HG02840 (cell line): ENCODE results near the gene TOM1L1.

Source experiments
- ATAC-seq: cut with Tn5 transposase; IDR thresholded peaks from one replicate; pipeline ENCODE4 v1.9.1; 2021; ENCODE audit warnings: mild to moderate bottlenecking, moderate library complexity, moderate number of reproducible peaks; ENCODE audit not compliant: unreplicated experiment, low FRiP score

Gene TOM1L1

GRCh38 chr17:54980375-54980774, 79.7 kb downstream of the TOM1L1 start:
- no peak for ATAC-seq

GRCh38 chr17:54982399-54982798, 81.7 kb downstream of the TOM1L1 start:
- ATAC-seq = no peak

DNA sequence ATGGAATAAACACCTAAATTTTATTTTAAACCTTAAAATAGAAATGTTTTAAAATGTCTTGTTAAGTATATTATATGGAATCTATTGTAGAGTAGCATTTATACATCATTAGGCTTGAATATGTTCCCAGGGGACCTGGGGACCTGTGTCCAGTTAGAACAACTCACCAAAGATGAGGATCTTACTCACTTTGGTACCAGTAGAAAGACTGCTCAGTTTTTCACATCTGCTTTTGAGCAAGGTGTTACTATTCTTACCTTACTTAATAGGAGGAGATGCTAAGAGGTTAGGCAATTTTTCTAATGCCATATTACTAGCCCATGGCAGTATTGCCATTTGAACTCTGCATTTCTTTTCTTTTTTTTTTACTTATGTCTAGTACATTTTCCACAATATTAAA, 82.6 kb downstream of the TOM1L1 start:
- ATAC-seq = no peak

GRCh38 chr17:54985476-54985875, 84.8 kb downstream of the TOM1L1 start:
- no peak for ATAC-seq

DNA sequence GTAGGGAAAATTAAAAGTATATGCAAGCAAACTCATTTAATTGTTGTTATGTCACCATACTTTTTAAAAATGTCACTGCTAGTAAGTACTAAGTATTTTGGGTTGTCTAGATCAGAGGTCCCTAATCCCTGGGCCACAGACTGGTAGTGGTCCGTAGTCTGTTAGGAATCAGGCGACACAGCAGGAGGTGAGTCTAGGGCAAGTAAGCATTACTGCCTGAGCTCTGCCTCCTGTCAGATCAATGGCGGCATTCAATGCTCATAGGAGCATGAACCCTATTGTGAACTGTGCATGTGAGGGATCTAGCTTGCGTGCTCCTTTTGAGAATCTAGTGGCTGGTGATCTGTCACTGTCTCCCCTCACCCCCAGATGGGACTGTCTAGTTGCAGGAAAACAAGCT, 89.5 kb downstream of the TOM1L1 start:
- ATAC-seq = no peak

DNA sequence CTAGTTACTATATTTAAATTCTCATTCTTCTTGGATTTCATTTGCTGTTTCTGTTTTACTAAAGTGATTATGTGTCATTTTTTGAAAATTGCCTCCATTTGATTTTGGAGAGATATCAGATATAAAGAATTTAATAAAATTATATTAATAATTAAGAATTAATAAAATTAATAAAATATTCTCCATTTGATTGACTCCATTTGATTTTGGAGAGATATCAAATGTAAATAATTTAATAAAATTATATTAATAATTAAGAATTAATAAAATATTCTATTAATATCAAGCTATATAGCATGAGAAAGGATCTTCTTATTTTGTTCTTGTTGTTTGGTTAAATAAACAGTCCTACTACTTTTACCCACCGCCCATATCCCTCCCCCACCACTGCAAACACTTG, 90.9 kb downstream of the TOM1L1 start:
- ATAC-seq = no peak

GRCh38 chr17:54992797-54993639, 92.4 kb downstream of the TOM1L1 start:
- ATAC-seq = no peak

DNA sequence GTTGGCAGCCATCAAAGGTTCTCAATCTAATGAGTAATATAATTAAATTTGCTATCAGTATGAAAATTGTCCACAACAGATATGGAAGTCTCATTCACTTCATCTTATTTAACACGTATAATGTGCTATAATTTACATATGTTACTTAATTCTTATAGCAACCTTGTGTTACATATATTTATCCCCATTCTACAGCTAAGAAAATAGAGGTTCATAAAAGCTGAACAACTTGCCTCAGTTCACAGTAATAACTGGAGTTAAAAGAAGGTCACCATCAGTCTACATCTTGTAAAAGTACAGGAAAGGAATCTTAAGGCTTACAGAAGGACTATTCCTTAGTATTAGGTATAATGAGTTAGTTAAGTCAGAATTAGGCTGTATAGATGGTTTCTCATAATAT, 95.8 kb downstream of the TOM1L1 start:
- ATAC-seq = no peak

DNA sequence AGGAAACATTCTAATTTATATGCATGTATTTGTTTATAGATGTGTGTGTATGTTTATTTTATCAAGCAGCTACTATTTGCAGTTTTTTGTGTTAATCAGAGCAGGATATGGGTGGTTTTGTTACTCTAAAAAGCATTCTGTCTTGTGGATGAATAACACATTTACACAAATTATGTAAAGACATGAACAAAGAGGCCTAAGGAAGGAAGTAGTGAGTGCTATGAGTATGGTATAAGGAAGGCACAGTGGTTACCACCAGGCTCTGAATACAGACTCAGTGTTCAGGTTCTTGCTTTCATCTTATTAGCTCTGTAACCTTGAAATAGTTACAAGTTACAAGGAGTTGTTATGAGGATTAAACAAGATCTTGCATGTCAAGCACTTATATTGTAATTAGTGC, 101.8 kb downstream of the TOM1L1 start:
- no peak for ATAC-seq

GRCh38 chr17:55004484-55004883, 103.8 kb downstream of the TOM1L1 start:
- ATAC-seq = no peak

DNA sequence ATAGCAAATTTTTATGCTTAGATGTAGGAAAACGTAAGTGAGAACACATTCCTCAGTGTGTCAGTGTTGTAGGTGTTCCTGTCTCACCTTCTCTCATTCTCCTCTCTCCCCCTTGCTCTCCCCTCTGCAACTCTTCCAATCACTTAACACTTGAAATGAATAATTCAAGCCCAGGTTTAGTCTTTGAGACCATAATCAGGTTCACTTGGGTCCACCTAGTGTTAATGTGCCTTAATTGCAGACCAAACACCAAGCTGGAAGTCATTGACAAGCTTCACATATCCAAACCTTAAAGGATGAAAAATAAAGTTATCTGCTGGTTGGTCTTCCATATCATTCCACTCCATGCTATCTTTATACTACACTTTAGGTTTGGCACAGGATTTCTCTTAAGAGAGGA, 104.9 kb downstream of the TOM1L1 start:
- ATAC-seq = no peak
